HG03520 (cell line): ENCODE results near the gene CFAP92.
"Not testable (repeated sequence)": the region's sequence is repeated elsewhere in the genome, so short reads cannot be mapped to it uniquely, and the experiment has no call there.

Experiments
- ATAC-seq: cut with Tn5 transposase; IDR thresholded peaks from one replicate; pipeline ENCODE4 v1.9.1; 2021; ENCODE audit warnings: mild to moderate bottlenecking, moderate library complexity; ENCODE audit not compliant: unreplicated experiment

Gene CFAP92

GRCh38 chr3:128907706-128908445, 86.0 kb downstream of the CFAP92 start:
- no peak for ATAC-seq

GRCh38 chr3:128906804-128907525, 86.9 kb downstream of the CFAP92 start:
- no peak for ATAC-seq

- no peak for ATAC-seq
These were observed 87.7 kb downstream of the CFAP92 start for GRCh38 chr3:128906031-128906803.

- no peak for ATAC-seq
These were observed 90.4 kb downstream of the CFAP92 start for GRCh38 chr3:128903501-128903900.

- no peak for ATAC-seq
These were observed 91.5 kb downstream of the CFAP92 start for GRCh38 chr3:128902426-128902825.

GRCh38 chr3:128895843-128896697, 97.8 kb downstream of the CFAP92 start:
- ATAC-seq = no peak

GRCh38 chr3:128889139-128889894, 104.6 kb downstream of the CFAP92 start:
- no peak for ATAC-seq

GRCh38 chr3:128884992-128885391, 108.9 kb downstream of the CFAP92 start:
- no peak for ATAC-seq

GRCh38 chr3:128882719-128883118, 111.2 kb downstream of the CFAP92 start:
- ATAC-seq = no peak

GRCh38 chr3:128881576-128881975, 112.3 kb downstream of the CFAP92 start:
- no peak for ATAC-seq

GRCh38 chr3:128880455-128880854, 113.4 kb downstream of the CFAP92 start:
- not testable (repeated sequence) for ATAC-seq

- ATAC-seq = no peak
These were observed 113.9 kb downstream of the CFAP92 start for GRCh38 chr3:128879991-128880390.

- ATAC-seq = peak; percentile 86
These were observed 114.5 kb downstream of the CFAP92 start, which contains the start of gene ACAD9 for GRCh38 chr3:128879125-128879969. ACAD9 (plus strand) TSS chr3:128879620; CDS start chr3:128879692, 72 bp downstream.

- ATAC-seq = no peak
These were observed 115.2 kb downstream of the CFAP92 start for GRCh38 chr3:128878556-128879124.

GRCh38 chr3:128878011-128878457, 115.8 kb downstream of the CFAP92 start:
- no peak for ATAC-seq

GRCh38 chr3:128875556-128876120, 118.2 kb downstream of the CFAP92 start:
- no peak for ATAC-seq

- no peak for ATAC-seq
These were observed 119.2 kb downstream of the CFAP92 start for GRCh38 chr3:128874481-128875180.
